Left cardiac atrium (tissue), 4 donors: ENCODE data around the gene BANF1. TPM values are rescaled to one million over a fixed set of nuclear protein-coding genes. Genes with fewer than 3 reads are reported as not detected.
A peak's percentile ranks its signal among the peaks of the same experiment; 100 is the strongest.
"Not testable (repeated sequence)": the region's sequence is repeated elsewhere in the genome, so short reads cannot be mapped to it uniquely, and the experiment has no call there.

Experiments
- ATAC-seq, 2 donors: fragments of 200-7000 bp; cut with Tn5 transposase; one replicate each; pipeline ENCODE4 v1.9.1; 2020; ENCODE audit warnings: mild to moderate bottlenecking in 2 of 2, moderate library complexity in 2 of 2
- DNase-seq: peaks from one replicate; pipeline ENCODE4 v3.0.0-alpha.2; 2020
- intact Hi-C, 2 donors: fragments of 100-400 bp; cut with DNase I; formaldehyde crosslinking; loops; one replicate each; pipeline versions ENCODE4 v1.14.1 to v1.15.1; 2022 to 2023
- total RNA-seq, 2 donors: library from RNA; stranded (reverse); fragmentation: NEBNext Ultra II Directional; extraction: Animal tissue kit (Norgen Biotek cat#: 25700); gene quantifications; one replicate each; pipeline ENCODE4 v1.2.1, GENCODE V29; 2021
- donor health status: DM: no; HTN: yes; CAD: no.
- donor health status: DM: no; HTN: yes; CAD: no; lungs with severe emphysema.
- donor health status: DM: yes; HTN: yes; CAD: no.
- donor health status: Dilated cardiomyopathy.

Gene BANF1
- total RNA-seq, 2 donors from 2014 or later: 186 to 209 TPM

DNA sequence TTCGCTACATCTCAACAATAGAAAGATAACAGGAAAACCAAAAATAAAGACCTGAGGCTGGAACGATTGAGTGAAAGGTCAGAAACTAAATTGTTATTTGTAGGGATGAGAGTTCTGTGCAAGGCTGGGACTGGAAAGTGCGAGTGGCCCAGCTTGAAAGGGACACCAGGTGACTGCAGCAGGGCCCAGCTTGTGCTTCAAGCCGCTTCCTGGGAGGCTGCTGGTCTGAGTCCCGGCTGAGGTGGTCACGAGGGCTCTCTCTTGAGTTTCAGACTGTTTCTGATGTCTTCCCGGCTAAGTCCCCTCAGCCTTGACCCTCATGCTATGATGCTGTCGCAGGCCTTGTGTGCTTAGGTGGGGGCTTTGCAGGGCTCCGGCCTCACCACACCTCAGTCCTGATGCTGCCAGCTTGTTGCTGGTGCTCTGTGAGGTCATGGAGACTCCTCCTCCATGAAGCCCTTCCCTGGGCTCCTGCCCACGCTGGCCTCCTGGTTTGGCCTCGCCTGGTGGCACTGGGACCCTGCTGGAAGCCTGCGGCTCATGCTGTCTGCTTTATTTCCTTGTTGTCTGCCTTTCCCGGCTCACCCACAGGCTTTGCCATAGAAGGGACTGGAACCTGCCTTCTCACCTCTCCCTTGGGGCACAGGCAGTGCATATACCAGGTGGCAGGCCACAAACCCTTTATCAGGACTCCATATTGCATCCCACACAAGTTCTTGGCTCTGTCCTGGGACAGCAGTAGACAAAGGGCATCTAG lies 4.0 kb downstream of the BANF1 start:
- ATAC-seq (no peak), DNase-seq (peak; percentile 2)
- intact Hi-C loops: no loop called here

DNA sequence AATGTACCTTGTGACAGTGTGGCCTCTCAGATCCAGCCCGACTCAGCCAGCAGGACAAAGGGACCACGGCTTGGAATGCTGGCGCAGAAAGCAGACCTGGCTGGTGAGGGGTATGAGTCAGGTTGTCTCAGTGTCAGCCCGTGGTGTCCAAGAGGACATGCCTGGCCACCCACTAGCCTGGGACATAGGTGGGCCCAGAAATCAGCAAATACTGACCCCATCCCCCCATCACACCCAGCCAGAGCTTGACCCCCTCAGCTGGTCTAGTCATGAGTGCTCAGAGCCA lies 4.5 kb downstream of the BANF1 start:
- intact Hi-C loops: no loop called here
- no peak for ATAC-seq
- DNase-seq: no peak

DNA sequence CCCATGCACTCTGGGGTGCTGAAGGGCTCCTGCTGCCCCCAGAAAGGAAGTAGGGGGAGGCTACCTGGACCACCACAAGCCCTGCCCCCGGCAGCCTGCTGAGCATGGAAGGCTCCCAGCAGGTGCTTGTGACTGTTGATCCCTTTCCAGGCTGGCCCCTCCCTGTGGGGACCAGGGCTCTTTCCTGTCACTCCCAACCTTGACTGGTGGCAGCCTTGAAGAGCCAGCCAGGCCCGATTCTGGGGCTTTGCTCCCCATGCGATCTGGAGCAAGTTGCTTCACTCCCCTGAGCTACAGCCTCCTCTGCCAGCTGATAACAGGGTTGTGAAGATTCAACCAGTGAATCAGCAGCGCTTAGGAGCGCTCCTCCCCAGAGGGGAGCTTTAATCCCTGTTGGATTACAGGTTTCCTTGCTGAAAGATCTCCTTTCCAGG lies 4.9 kb downstream of the BANF1 start:
- no peak for DNase-seq
- peak in 1 of 2 donors; percentile 33 for ATAC-seq
- intact Hi-C loops: no loop called here

DNA sequence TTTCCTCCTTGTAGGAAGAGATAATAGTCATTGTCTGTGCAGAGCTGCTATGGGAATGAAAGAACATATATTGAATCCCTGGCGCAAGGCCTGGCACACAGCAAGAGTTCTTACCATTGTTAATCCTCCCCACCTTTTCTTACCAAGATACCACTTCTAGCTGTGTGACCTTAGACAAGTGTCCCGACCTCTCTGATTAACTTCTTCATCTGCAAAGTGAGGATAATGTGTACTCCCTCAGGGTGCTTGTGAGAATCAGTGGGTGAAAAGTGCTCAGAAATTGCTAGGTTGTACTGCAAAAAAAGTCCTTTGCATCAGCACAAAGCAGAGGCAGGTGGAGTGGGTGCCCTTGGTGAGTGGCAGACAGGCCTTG lies 5.8 kb downstream of the BANF1 start:
- DNase-seq (no peak), ATAC-seq (no peak)
- intact Hi-C loops: no loop called here

DNA sequence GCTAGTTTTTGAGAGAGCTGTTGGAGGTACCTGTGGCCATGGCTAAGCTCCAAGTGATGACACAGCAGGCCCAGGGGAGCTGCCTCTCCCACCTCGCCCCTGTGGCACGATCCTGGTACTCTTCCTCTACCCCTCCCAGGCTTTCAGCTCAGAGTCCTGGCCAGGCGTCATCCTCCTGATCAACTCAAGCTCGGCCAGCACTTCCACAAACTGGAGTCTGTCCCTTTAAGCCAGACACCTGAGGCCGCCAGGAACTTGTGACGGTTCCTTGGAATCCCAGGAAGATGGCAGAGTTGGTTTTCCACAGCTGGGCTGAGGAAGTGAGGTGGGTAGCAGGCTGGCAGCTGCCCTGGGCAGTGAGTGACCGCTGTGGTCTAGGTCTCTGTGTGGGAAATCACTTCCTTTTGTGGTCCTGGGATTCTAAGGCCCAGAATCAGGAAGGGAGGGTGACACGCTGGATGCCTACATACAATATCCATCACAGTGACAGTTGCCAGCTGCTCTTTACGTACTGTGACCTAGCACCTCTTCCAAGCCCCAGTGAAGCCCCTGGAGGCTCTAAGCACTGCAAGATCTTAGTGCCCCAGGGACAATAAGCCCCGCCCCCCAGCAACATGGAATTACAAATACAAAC lies 6.3 kb downstream of the BANF1 start:
- DNase-seq (no peak), ATAC-seq (no peak)
- intact Hi-C loops: no loop called here

DNA sequence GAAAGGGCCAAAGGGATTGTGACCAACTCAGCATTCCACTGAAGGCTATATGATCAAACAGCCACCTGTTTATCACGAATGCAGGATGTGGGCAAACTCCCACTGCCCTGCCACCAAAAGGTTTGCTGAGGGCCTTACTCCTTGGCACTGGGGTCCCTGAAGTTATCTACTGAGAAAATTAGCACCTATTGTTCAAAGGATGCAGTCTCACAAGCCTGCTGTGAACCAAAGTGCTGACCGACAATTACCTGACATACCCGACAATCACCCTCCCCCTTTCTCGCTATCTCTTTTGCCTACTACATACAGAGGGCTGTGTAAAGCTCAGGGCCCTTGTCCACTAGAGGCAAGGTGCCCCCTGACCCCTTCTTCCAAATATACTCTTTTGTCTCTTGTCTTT lies 7.7 kb downstream of the BANF1 start:
- ATAC-seq, intact Hi-C loops, DNase-seq: not testable (repeated sequence)

DNA sequence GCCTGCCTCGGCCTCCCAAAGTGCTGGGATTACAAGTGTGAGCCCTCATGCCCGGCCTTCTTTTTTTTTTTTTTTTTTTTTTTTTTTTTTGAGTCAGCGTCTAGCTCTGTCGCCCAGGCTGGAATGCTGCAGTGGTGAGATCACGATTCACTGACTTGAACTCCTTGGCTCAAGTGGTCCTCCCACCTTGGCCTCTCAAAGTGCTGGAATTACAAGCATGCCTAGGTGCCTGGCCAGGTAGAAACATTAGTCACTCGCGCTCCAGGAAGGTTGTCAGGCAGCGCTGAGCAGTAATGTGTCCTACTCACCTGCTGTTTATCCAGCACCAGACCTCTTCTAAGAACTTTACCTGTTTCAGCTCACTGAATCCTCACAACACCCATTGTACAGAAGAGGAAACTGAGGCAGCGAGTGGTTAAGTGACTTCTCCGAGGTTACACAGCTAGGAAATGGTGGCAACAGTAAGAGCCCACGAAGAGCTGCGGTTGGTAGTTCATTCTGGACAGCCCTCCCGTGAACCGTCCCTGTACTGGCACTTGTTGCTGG lies 9.0 kb downstream of the BANF1 start:
- ATAC-seq (peak in 1 of 2 donors; percentile 34), DNase-seq (no peak)
- intact Hi-C loops: no loop called here

DNA sequence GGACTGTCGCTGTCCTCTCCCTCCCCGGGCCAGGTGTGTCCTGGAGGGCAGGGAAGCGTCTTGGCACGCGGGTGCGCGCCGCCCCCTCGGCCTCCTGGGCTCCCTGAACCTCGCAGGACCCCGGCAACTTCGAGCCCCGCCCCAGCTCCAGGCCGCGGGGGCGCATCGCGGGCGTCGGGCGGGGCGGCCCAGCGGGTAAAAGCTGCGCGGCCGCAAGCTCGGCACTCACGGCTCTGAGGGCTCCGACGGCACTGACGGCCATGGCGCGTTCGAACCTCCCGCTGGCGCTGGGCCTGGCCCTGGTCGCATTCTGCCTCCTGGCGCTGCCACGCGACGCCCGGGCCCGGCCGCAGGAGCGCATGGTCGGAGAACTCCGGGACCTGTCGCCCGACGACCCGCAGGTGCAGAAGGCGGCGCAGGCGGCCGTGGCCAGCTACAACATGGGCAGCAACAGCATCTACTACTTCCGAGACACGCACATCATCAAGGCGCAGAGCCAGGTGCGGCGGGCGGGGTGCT lies 9.5 kb downstream of the BANF1 start, which contains the start of gene CST6:
Gene CST6, plus strand, starts transcription at position 224 of the 519 bp plus-strand sequence. Its CDS starts 37 bp downstream, at position 261.
- DNase-seq (no peak), ATAC-seq (no peak)

DNA sequence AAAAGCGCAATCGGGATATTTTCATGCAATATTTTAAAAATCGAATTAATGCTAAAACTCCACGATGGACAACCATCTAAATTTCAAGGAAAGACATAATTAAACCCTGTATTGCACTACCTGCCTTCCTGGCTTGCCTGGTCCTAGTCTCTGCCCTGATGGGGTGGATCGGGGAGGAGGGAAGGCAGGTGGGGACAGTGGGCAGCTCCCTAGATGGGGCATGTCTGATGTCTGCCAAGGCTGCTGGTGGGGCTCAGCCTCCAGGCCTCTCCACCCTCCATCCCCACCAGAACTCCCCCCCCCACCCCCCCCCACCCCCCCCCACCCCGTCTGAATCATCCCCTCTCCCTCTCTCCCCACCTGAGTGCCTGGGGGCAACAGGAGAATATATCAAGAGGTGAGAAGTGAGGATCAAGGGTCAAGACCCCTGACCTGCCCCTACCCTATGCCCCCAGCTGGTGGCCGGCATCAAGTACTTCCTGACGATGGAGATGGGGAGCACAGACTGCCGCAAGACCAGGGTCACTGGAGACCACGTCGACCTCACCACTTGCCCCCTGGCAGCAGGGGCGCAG lies 10.2 kb downstream of the BANF1 start:
- no peak for ATAC-seq
- DNase-seq: no peak
- intact Hi-C loops: no loop called here

More for the DNA sequence above, 9.5 kb downstream of the BANF1 start, which contains the start of gene CST6:
- intact Hi-C loops: no loop called here

DNA sequence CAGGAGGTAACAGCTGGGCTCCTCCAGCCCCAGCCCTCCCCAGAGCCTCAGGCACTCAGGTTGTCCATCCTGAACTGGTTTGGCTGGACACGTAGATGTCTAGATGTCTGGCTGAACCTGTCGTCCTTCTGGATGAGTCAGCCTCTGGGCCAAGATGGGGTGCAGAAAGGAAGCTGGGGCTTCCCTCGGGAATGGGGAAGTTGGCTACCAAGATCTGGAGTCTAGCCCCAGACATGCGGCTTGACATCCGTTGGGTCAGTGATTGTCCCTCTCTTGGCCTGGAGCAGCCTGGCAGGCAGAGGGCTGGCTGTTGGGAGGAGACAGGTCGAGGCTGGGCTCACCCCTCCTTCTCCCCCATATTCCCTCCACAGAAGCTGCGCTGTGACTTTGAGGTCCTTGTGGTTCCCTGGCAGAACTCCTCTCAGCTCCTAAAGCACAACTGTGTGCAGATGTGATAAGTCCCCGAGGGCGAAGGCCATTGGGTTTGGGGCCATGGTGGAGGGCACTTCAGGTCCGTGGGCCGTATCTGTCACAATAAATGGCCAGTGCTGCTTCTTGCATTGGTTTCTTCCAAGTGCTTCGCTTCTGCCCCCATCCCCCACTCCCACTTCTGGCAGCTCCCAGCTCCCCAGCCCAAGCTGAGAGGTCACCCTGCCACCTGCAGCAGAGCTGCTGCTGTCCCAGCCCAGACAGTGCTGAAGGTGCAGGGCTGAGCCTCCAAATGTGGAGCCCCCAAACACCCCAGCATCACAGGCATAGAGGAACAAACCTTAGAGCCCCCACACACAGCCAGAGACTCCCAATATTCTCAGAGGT lies 10.9 kb downstream of the BANF1 start:
- intact Hi-C loops: no loop called here
- no peak for ATAC-seq

DNA sequence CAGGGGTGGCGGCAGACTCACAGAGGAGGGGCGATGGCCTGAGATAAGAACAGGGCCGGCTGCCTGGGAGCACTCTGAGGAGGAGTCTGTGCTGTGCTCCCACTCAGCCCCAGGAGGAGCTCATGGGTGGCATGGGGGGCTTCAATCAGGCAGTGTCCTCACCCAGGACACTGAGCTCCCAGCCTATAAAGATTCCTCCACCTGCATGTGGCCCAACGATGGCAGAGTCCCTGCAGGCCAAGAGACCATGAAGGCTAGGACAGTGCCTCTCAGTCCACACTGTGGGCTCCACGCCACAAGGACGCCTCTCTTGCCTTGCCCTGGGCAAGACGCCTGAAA lies 11.4 kb downstream of the BANF1 start:
- intact Hi-C loops: no loop called here
- DNase-seq (no peak), ATAC-seq (no peak)

More for the DNA sequence above, 10.9 kb downstream of the BANF1 start:
- no peak for DNase-seq

DNA sequence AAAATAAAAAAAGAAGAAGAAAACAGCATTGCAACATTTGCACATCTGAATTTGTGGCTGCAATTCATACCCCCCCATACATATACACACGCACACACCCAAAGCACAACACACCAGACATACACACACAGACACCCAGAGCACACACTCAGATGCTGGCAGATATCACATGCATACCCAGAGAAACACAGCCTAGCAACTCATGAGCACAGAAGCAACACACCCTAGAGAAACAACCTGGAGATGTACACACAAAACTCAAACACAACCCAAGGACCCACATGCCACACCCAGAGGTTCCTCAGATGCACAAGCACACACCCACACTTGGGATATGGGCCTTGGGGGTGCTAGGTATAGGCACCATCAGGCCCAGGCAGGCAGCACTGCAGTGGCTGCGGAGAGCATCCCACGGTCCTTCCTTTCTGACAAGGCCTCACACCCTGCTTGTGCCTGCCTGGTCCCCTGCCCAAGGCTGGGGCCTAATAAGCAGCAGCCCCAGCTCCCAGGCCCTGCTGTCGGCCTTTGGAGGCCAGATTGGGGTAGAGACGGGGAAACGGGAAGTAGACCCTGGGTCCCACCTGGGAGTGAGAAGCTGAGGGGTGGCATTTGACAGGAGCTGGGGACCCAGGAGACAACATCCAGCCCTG lies 12.6 kb downstream of the BANF1 start:
- ATAC-seq (peak in 1 of 2 donors; percentile 16), DNase-seq (no peak)
- intact Hi-C loops: no loop called here

DNA sequence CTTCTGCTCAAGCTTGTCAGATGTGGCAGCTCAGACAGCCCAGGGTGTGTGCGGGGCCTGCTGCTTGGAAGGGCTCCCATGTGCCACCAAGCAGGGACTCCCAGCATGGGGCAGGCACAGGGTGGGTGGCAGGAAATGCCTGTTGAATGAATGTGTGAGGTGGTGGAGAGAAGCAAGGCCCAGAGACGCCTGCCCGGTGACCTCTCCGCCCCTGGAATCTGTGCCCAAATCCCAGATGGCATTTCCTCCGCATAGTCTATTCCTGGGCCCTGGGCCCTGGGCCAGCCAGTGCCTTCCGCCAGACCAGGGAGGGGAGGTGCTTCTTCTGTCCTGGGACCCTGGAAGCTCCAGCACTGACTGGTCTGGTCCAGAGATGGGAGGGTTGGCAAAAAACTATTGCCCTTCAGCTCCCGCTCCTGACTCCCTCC lies 13.2 kb downstream of the BANF1 start:
- intact Hi-C loops: no loop called here
- peak; percentile 75 to 87 for ATAC-seq
- DNase-seq: peak; percentile 39

DNA sequence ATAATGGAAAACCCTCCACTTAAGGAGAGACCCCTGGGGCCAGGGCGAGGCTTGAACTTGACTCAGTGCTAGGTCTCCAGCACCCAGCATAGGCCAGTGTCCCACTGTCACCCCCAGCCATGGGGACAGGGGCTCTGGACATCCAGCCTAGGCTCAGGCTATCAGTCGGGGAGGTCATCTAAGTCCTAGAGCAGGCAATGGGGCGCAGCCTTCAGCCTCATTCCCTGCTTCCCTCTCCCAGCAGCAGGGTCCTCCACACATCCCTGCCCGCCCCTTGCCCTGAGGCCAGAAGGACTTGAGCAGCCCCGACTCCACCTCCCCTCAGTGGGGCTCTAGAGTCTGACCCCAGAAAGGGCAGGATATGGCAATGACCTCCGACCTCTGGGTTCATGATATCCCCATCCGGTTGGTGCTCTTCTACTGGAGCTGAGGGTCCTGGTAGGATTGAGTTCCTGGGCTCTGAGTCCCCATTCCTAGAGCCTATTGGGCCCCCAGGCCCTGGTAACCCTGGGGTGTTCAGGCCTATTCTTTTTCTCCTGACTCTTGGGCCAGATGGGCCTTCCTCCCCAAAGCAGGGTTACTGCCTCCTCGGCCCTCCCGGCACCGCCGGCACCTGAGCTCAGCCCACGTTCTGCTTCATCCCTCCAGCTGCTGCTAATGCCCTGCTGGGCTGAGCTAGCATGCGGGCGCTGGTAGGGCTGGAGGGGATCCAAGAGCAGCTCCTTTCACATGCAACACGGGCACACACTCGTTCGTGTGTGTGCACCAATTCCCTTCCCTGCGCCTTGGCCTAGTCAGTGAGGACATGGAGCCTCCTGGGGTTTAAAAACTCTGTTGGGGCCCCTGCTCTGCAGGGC lies 13.9 kb downstream of the BANF1 start:
- DNase-seq (no peak), ATAC-seq (peak in 1 of 2 donors; percentile 30)
- intact Hi-C loops: no loop called here

DNA sequence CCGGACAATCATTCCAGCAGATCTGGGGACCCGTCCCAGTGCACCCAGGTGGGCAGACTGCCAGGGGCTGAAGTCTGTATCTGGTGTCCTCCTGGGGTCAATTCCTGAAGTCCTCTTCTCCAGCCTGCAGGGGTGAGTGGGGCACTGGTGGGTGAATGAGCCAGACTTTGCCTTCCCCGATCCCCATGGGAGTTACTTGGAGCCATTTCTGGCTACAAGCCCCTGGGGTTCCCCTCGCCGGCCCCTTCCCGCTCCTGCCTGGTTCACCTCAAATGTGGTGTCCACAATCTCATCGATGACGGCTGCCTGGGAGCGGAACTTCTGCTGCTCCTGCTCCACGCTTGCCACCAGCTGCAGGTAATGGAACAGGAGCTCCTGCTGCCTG lies 14.5 kb downstream of the BANF1 start:
- DNase-seq (no peak), ATAC-seq (no peak)
- intact Hi-C loops: no loop called here

DNA sequence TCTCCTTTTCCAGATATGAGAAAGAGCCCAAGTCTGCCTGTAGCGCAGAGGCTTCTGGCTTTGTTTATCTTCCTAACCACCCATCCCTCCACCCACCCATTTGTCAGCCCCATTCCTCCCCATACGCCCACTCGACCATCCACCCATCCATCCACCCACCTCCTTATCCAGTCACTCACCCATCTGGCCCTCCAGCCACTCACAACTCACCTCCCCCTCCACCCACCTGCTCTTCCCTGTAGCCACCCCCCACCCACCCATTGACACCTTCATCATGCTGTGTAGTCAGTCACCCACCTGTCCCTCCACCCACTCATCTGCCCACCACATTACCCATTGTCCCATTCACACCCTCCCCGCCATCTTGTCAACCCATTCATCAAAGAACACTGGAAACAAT lies 15.0 kb downstream of the BANF1 start:
- intact Hi-C loops: no loop called here
- ATAC-seq (no peak), DNase-seq (no peak)

DNA sequence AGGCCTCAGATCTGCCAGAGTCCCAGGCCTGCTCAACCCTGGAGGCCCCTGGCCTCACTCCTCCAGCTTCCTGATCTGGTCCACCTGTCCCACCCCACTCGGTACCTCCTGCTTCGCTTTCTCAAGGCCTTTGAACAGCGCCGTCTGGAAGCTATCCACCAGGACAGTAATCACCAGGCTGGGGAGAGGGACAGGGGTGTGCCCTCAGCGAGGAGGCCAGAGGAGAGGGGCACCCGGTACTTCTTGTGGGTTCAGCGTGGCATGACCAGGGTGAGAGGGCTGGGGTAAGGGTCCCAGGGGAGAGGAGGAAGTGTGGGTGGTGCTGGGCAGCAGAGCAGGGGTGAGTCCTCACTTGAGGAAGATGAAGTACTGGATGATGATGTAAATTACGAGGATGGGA lies 17.9 kb downstream of the BANF1 start:
- no peak for DNase-seq
- intact Hi-C loops: no loop called here
- ATAC-seq: no peak
